Stomach (tissue), 4 donors: ENCODE measurements around the gene USP13.

ENCODE experiments used
- CTCF ChIP-seq, 7 experiments: fragments of 450-650 bp in 4 of 7; fragments of 200-600 bp in 3 of 7; sonication (generic) in 3 of 7; IDR thresholded peaks; one replicate each; pipeline ENCODE4 v1.5.1; 2016 to 2019; ENCODE audit warnings: antibody characterized with exemption in 7 of 7, control low read depth in 2 of 7, mild to moderate bottlenecking in 1 of 7
- EP300 ChIP-seq: sonication (generic); formaldehyde crosslinking; IDR thresholded peaks from one replicate; pipeline ENCODE4 v1.6.1; 2017; ENCODE audit warnings: antibody characterized with exemption
- POLR2A ChIP-seq, 4 donors: fragments of 450-650 bp; IDR thresholded peaks; one replicate each; pipeline ENCODE4 v1.6.1; 2016; ENCODE audit warnings: antibody characterized with exemption in 4 of 4, control low read depth in 2 of 4, mild to moderate bottlenecking in 1 of 4, moderate library complexity in 1 of 4

GRCh38 chr3:179666030-179666429 lies 13.2 kb downstream of the USP13 start:
- TF ChIP-seq CTCF (IDR thresholded peaks at IDR 0.05): no peak
- no peak for TF ChIP-seq POLR2A (IDR thresholded peaks at IDR 0.05)
- no peak for TF ChIP-seq EP300
